WTC11 (cell line): ENCODE results near the gene SSNA1. TPM values are rescaled to one million over a fixed set of nuclear protein-coding genes. Genes with fewer than 3 reads are reported as not detected.

Source experiments
- ATAC-seq: fragments of 200-7000 bp; cut with Tn5 transposase; 2 replicates; pipeline ENCODE4 v1.10.0; 2021; ENCODE audit warnings: mild to moderate bottlenecking, moderate library complexity
- CTCF ChIA-PET: fragments of 300-600 bp; sonication (Branson Sonifier 250); formaldehyde crosslinking; loops from one replicate; lab custom pipeline; 2021; ENCODE audit warnings: antibody characterized with exemption; lab: Charles Lee
- POLR2A ChIA-PET: fragments of 350-600 bp; sonication (Branson Sonifier 250); formaldehyde crosslinking; loops from one replicate; lab custom pipeline; 2021; ENCODE audit warnings: antibody characterized with exemption; lab: Charles Lee
- DNase-seq: peaks from one replicate; pipeline ENCODE4 v3.0.0; 2021; ENCODE audit warnings: low spot score
- H3K27ac Mint-ChIP-seq: 2 replicates; pipeline ENCODE4 v1.8.0; 2021; ENCODE audit warnings: mixed read lengths
- H3K27me3 Mint-ChIP-seq: 2 replicates; pipeline ENCODE4 v1.8.0; 2021; ENCODE audit warnings: low read depth, mild to moderate bottlenecking, moderate library complexity, mixed read lengths
- H3K36me3 Mint-ChIP-seq: 2 replicates; pipeline ENCODE4 v1.8.0; 2021; ENCODE audit warnings: mixed read lengths
- H3K4me1 Mint-ChIP-seq: 2 replicates; pipeline ENCODE4 v1.8.0; 2022; ENCODE audit warnings: mixed read lengths
- H3K4me3 Mint-ChIP-seq: 2 replicates; pipeline ENCODE4 v1.8.0; 2021; ENCODE audit warnings: mild to moderate bottlenecking, moderate library complexity, mixed read lengths
- H3K9me3 Mint-ChIP-seq: 2 replicates; pipeline ENCODE4 v1.8.0; 2021; ENCODE audit warnings: mixed read lengths
- ATF1 ChIP-seq: sonication (generic); formaldehyde crosslinking; IDR thresholded peaks from 2 replicates; pipeline ENCODE4 v1.8.1; 2023; ENCODE audit warnings: mild to moderate bottlenecking, moderate library complexity, missing genetic modification reagents
- ESRRA ChIP-seq: sonication (generic); formaldehyde crosslinking; IDR thresholded peaks from 2 replicates; pipeline ENCODE4 v1.8.1; 2022; ENCODE audit warnings: mild to moderate bottlenecking, missing genetic modification reagents, borderline replicate concordance
- GABPB1 ChIP-seq: sonication (generic); formaldehyde crosslinking; IDR thresholded peaks from 2 replicates; pipeline ENCODE4 v1.8.1; 2023; ENCODE audit warnings: mild to moderate bottlenecking, missing genetic modification reagents
- JUN ChIP-seq: sonication (generic); formaldehyde crosslinking; IDR thresholded peaks from 2 replicates; pipeline ENCODE4 v1.8.0; 2023; ENCODE audit warnings: mild to moderate bottlenecking, missing genetic modification reagents
- NFATC4 ChIP-seq: fragments of 250-450 bp; sonication (Bioruptor Pico); IDR thresholded peaks from 2 replicates; pipeline ENCODE4 v1.9.0; 2021; ENCODE audit warnings: mild to moderate bottlenecking
- PRRX2 ChIP-seq: fragments of 250-450 bp; sonication (Bioruptor Pico); IDR thresholded peaks from 2 replicates; pipeline ENCODE4 v1.8.0; 2021; ENCODE audit warnings: mild to moderate bottlenecking
- RELA ChIP-seq: sonication (generic); formaldehyde crosslinking; IDR thresholded peaks from 2 replicates; pipeline ENCODE4 v1.8.1; 2022; ENCODE audit warnings: missing genetic modification reagents, mild to moderate bottlenecking, borderline replicate concordance
- SMAD3 ChIP-seq: sonication (generic); formaldehyde crosslinking; IDR thresholded peaks from 2 replicates; pipeline ENCODE4 v1.8.0; 2022; ENCODE audit warnings: missing genetic modification reagents, mild to moderate bottlenecking, borderline replicate concordance
- SMAD4 ChIP-seq: sonication (generic); formaldehyde crosslinking; IDR thresholded peaks from 2 replicates; pipeline ENCODE4 v1.8.0; 2022; ENCODE audit warnings: mild to moderate bottlenecking, missing genetic modification reagents
- SP1 ChIP-seq: sonication (generic); formaldehyde crosslinking; conservative IDR thresholded peaks from 2 replicates; pipeline ENCODE4 v1.8.1; 2022; ENCODE audit warnings: missing genetic modification reagents
- ZNF219 ChIP-seq: sonication (generic); formaldehyde crosslinking; IDR thresholded peaks from 2 replicates; pipeline ENCODE4 v1.8.0; 2023; ENCODE audit warnings: missing genetic modification reagents, mild to moderate bottlenecking, borderline replicate concordance
- ZNF416 ChIP-seq: fragments of 250-450 bp; sonication (Bioruptor Pico); IDR thresholded peaks from 2 replicates; pipeline ENCODE4 v1.9.0; 2021; ENCODE audit warnings: mild to moderate bottlenecking, inconsistent platforms
- ZNF423 ChIP-seq: fragments of 250-450 bp; sonication (Bioruptor Pico); IDR thresholded peaks from 2 replicates; pipeline ENCODE4 v2.1.2; 2022; ENCODE audit warnings: mild to moderate bottlenecking, moderate library complexity
- total RNA-seq: library from RNA; stranded (reverse); gene quantifications from 3 replicates; pipeline ENCODE4 v1.2.3, GENCODE V29; 2021
- TF ChIP-seq, protein P1 (sequence below): sonication (generic); formaldehyde crosslinking; IDR thresholded peaks from 2 replicates; pipeline ENCODE4 v1.8.1; 2023; ENCODE audit warnings: mild to moderate bottlenecking, missing genetic modification reagents
- TF ChIP-seq, protein P2 (sequence below): fragments of 250-450 bp; sonication (Bioruptor Pico); IDR thresholded peaks from 2 replicates; pipeline ENCODE4 v1.9.0; 2021; ENCODE audit warnings: mild to moderate bottlenecking, borderline replicate concordance
- TF ChIP-seq, protein P3 (sequence below): sonication (generic); formaldehyde crosslinking; conservative IDR thresholded peaks from 2 replicates; pipeline ENCODE4 v1.8.1; 2022; ENCODE audit warnings: mild to moderate bottlenecking, missing genetic modification reagents
- TF ChIP-seq, protein P4 (sequence below): sonication (generic); formaldehyde crosslinking; IDR thresholded peaks from 2 replicates; pipeline ENCODE4 v1.8.0; 2022; ENCODE audit warnings: mild to moderate bottlenecking, missing genetic modification reagents

The SSNA1 gene
- total RNA-seq, 1 experiment from 2014 or later: 102 TPM

DNA sequence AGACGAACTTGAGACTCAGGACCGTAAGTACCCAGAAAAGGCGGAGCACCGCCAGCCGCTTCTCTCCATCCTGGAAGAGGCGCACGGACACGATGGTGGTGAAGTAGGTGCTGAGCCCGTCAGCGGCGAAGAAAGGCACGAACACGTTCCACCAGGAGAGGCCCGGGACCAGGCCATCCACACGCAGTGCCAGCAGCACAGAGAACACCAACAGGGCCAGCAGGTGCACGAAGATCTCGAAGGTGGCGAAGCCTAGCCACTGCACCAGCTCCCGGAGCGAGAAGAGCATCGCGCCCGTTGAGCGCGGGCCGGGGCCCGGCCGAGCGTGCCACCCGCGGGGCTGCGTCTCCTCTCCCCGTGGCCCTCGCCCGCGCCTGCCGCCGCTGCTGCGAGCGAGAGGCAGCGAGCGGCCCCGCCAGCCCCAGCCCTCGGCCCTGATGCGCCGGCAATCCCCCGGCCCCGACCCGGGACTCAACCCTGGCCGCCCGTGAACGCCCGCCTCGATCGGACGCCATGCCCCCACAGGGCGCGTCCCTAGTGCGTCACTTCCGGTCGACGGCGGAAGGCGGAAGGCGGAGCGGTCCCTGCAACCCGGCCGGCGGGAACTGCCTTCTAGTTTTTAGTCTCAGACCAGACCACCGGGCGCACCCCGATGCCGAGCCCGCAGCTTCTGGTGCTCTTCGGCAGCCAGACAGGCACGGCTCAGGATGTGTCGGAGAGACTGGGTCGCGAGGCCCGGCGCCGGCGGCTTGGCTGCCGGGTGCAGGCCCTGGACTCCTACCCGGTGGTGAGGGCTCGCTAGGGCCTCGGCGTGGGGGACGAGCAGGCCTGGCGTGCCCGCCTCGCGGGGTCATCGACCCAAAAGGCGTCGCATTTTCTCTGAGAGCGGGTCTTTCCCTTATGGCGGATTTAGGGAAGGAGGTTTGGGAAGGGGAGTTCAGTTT, 16.9 kb downstream of the SSNA1 start, which contains the start of the genes NDOR1 and TMEM203 (continued):
- TF ChIP-seq RELA (CRISPR knock-in tag) (no peak), GABPB1 (CRISPR knock-in tag) (peak; percentile 93), SP1 (CRISPR knock-in tag) (peak; percentile 95), ZNF416 (CRISPR knock-in tag) (no peak)
- TF ChIP-seq, protein P1, sequence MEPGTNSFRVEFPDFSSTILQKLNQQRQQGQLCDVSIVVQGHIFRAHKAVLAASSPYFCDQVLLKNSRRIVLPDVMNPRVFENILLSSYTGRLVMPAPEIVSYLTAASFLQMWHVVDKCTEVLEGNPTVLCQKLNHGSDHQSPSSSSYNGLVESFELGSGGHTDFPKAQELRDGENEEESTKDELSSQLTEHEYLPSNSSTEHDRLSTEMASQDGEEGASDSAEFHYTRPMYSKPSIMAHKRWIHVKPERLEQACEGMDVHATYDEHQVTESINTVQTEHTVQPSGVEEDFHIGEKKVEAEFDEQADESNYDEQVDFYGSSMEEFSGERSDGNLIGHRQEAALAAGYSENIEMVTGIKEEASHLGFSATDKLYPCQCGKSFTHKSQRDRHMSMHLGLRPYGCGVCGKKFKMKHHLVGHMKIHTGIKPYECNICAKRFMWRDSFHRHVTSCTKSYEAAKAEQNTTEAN (CRISPR knock-in tag): peak; percentile 83; the same call in 1 of the 2 replicates

DNA sequence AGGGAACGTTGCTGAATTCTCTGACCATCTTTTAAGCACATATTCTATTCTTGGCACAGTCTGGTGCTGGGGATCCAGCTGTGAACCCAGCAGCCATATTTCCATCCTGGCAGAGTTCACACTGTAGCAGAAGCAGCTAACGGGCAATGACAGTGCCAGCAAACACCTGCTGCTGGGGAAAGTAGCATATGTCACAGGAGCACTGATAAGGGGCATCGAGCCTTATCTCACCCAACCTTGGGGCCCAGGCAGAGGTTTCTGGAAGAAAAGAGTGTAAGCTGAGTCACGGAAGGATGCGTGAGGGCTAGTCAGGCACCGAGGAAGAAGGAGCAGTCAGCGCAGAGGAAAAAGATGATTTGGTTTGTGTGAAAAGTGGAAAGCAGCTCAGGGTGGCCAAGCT, 18.1 kb downstream of the SSNA1 start:
- TF ChIP-seq SMAD3 (CRISPR knock-in tag): no peak
- TF ChIP-seq ESRRA: no peak
- no peak for TF ChIP-seq SMAD4 (CRISPR knock-in tag)
- no peak for TF ChIP-seq JUN (CRISPR knock-in tag)
- TF ChIP-seq ZNF219 (CRISPR knock-in tag): no peak
- TF ChIP-seq, protein P2, sequence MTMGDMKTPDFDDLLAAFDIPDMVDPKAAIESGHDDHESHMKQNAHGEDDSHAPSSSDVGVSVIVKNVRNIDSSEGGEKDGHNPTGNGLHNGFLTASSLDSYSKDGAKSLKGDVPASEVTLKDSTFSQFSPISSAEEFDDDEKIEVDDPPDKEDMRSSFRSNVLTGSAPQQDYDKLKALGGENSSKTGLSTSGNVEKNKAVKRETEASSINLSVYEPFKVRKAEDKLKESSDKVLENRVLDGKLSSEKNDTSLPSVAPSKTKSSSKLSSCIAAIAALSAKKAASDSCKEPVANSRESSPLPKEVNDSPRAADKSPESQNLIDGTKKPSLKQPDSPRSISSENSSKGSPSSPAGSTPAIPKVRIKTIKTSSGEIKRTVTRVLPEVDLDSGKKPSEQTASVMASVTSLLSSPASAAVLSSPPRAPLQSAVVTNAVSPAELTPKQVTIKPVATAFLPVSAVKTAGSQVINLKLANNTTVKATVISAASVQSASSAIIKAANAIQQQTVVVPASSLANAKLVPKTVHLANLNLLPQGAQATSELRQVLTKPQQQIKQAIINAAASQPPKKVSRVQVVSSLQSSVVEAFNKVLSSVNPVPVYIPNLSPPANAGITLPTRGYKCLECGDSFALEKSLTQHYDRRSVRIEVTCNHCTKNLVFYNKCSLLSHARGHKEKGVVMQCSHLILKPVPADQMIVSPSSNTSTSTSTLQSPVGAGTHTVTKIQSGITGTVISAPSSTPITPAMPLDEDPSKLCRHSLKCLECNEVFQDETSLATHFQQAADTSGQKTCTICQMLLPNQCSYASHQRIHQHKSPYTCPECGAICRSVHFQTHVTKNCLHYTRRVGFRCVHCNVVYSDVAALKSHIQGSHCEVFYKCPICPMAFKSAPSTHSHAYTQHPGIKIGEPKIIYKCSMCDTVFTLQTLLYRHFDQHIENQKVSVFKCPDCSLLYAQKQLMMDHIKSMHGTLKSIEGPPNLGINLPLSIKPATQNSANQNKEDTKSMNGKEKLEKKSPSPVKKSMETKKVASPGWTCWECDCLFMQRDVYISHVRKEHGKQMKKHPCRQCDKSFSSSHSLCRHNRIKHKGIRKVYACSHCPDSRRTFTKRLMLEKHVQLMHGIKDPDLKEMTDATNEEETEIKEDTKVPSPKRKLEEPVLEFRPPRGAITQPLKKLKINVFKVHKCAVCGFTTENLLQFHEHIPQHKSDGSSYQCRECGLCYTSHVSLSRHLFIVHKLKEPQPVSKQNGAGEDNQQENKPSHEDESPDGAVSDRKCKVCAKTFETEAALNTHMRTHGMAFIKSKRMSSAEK (CRISPR knock-in tag): no peak
- TF ChIP-seq ATF1: no peak
- no peak for TF ChIP-seq SP1 (CRISPR knock-in tag)
- TF ChIP-seq NFATC4 (CRISPR knock-in tag): no peak
- DNase-seq (no peak), ATAC-seq (no peak)
- ChIA-PET CTCF (interaction anchor here (1.2 kb wide), 1 partner anchor 21 kb away, joined by 4 read pairs; the partner anchor contains the start of gene RNF224), POLR2A (no interaction called here)
- Mint-ChIP-seq H3K27me3 (no peaks in the 10 kb centered on the region), H3K27ac (peak overlapping the region; percentile 66), H3K9me3 (no peaks in the 10 kb centered on the region), H3K36me3 (peaks cover 24% of the 10 kb centered on the region), H3K4me3 (peak overlapping the region; percentile 97), H3K4me1 (peaks cover 27% of the 10 kb centered on the region)

DNA sequence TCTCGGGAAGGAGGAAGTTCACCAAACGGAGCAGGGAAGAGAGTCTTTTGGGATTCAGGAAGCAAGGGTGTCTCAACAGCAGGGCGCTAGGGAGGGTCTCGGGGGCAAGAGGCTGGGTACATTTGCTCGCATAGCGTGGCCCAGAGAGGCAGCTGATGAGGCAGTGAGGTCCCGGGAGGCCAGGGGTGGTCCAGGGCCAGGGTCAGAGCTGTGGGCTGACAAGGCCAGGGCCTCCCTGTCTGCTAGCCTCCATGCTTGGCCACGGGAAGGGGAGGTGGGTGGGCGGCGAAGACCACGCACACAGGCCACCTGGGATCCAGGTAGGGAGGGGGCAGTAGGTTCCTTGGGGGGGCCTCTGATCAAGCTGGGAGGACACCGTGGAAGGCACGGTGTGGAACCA, 23.1 kb downstream of the SSNA1 start:
- H3K9me3 Mint-ChIP-seq: no peaks in the 10 kb centered on the region
- H3K4me3 Mint-ChIP-seq: no peak overlapping the region
- TF ChIP-seq, protein P3, sequence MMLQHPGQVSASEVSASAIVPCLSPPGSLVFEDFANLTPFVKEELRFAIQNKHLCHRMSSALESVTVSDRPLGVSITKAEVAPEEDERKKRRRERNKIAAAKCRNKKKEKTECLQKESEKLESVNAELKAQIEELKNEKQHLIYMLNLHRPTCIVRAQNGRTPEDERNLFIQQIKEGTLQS: no peak
- no peak for TF ChIP-seq ZNF423 (CRISPR knock-in tag)
- TF ChIP-seq, protein P4, sequence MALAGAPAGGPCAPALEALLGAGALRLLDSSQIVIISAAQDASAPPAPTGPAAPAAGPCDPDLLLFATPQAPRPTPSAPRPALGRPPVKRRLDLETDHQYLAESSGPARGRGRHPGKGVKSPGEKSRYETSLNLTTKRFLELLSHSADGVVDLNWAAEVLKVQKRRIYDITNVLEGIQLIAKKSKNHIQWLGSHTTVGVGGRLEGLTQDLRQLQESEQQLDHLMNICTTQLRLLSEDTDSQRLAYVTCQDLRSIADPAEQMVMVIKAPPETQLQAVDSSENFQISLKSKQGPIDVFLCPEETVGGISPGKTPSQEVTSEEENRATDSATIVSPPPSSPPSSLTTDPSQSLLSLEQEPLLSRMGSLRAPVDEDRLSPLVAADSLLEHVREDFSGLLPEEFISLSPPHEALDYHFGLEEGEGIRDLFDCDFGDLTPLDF (CRISPR knock-in tag): no peak
- TF ChIP-seq PRRX2 (CRISPR knock-in tag): no peak
- peaks cover 25% of the 10 kb centered on the region for H3K36me3 Mint-ChIP-seq
- peaks cover 4% of the 10 kb centered on the region for H3K4me1 Mint-ChIP-seq
- DNase-seq (no peak), ATAC-seq (no peak)
- POLR2A ChIA-PET: interaction anchor here (0.9 kb wide), 1 partner anchor 11 kb away, joined by 3 read pairs; no protein-coding TSS in a partner anchor
- H3K27me3 Mint-ChIP-seq: no peaks in the 10 kb centered on the region
- CTCF ChIA-PET: interaction anchor here (1.0 kb wide), 1 partner anchor 11 kb away, joined by 3 read pairs; no protein-coding TSS in a partner anchor
- H3K27ac Mint-ChIP-seq: no peak overlapping the region
